HG03439 (cell line): ENCODE measurements around the gene AXIN1.
"Not testable (repeated sequence)": the region's sequence is repeated elsewhere in the genome, so short reads cannot be mapped to it uniquely, and the experiment has no call there.

ENCODE experiments used
- ATAC-seq: cut with Tn5 transposase; IDR thresholded peaks from one replicate; pipeline ENCODE4 v1.9.1; 2021; ENCODE audit warnings: mild to moderate bottlenecking, moderate library complexity; ENCODE audit not compliant: unreplicated experiment

Gene AXIN1

GRCh38 chr16:354971-355461 lies 2.5 kb upstream of the AXIN1 start:
- ATAC-seq: no peak

DNA sequence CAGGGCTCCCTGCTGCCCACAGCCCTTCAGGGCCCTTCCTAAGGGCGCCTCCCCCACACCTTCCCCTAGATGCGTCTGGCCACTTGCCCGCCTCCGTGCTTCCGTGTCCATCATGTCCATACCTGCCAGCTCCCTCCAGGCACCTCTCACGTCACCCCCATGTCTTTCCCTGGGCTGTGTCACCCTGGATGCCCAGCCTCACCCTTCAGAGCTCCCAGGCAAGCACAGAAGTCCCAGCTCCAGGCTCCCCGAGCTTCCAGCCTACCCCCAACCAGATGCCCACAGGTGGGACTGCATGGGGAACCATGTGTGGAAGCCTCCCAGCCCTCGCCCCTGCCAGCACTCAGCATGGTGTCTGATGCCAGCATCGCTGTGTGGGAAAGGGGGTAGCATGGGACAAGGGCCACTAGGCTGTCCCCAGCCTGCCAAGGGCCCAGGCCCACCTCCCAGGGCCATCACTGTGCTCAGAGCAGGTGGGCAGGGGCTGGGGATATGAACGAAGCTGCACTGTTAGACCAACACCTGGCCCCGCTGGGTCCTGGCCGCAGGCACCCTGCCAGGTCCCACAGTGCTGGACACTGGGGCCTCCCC lies 1.9 kb upstream of the AXIN1 start:
- ATAC-seq: no peak

GRCh38 chr16:353404-354290 lies 1.1 kb upstream of the AXIN1 start:
- ATAC-seq: peak; percentile 6

GRCh38 chr16:351804-352520 lies 561 bp downstream of the AXIN1 start:
- peak; percentile 28 for ATAC-seq

DNA sequence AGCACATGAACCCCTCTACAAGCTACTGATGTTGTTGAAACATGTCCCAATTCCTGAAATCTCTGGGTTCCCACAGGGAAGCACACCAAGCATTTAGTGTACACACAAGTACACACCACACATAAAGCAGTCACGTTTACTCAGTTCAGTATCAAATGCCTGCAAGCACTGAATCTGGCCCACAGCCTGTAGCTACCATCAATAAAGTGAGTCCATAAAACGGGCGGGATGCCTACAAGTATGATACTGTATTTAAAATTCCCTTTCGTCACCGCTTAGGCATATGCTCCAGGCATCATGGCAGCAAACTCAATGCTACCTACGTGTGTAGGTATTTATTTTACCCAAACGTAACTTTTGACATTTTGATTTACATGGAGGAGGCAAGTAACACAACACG lies 2.3 kb downstream of the AXIN1 start:
- ATAC-seq: no peak

DNA sequence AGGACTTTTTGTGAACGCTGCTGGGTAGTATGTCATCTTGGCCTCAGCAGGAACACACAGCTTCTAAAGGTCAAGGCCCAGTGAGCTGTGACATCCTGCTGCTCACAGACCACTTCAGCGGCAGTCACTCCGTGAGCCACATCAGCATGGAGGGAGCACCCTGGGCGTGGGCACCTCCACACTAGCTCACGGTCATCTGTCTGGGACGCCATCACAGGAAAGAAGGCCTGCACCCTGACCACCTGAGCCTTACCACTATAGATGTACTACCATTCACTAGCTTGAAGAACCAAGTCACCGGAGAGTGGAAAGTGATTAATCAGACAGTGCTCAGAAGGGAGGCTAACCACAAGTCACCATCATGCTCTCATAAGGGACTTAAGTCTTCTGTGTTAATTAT lies 3.3 kb downstream of the AXIN1 start:
- ATAC-seq: no peak

GRCh38 chr16:348495-348894 lies 4.0 kb downstream of the AXIN1 start:
- ATAC-seq: not testable (repeated sequence)

DNA sequence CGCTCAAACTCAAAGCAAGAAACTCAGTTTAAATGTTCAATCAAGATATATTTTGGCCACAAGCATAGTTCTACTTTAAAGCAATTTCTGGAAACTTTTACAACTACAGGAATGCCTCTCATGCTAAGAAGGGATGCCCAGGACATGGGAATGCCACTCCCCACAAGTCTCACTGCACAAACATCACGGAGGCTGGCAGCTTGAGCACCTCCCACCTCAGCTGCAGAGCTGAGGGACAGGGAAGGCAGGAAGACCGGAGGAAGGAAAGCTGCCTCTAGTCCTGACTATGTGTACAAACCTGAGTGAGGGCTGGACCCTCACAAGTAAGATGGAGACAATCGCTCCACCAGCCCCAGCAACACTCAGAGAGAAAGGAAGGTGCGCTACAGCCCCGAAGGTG lies 5.3 kb downstream of the AXIN1 start:
- no peak for ATAC-seq

- ATAC-seq: no peak
These were observed 5.9 kb downstream of the AXIN1 start for GRCh38 chr16:346587-346986.

DNA sequence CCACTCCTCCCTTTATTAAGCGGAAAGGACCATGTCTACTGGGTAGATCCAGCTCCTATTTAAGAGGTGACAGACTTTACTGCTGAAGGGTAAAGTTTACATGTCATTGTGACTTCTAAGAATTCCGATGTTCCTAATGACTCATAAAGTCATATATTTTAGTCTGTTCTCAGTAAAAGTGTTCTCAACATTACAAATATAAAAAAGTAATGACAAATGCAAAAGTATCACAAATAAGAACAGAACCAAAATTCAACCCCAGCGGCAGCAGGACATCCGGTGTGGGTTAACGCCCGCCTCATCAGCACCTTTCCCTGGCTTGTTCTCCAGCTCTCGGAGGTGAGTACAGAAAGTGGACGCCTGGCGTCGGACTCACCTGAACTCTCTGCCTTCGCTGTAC lies 6.8 kb downstream of the AXIN1 start:
- ATAC-seq: no peak

DNA sequence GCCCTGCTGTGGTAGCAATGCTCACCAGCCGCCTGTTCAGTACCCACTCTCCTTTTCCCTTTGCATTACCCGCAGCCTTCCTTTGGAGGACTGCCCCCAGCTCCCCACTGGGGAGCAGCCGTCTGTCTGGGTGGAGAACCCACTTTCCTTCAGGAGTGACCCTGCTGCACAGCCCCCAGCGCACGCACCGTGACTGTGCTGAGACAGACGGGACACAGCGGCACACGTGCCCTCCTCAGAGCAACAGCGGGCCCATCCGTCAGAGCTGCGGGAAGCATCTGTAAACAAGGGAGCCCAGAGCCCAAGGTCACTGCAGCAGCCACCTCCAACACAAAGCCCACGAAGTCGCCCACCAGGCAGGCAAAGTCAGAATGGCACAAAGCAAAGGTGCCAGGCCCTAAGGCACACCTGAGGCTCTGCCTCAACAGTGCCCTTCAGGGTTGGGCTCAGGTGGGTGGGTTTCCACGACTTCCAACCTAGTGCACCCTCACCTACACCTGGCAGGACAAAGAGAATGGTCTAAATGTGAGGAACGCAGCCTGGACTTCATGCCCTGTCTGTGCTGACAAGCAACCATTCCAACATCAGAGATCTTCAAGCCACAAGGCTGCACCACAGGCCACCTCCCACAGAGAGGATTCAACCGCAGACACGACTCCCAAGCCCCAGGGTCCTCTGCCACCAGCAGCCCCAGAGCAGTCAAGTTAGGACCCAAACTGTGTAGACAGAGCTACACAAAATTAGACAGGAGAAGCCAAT lies 9.9 kb downstream of the AXIN1 start:
- ATAC-seq: no peak

DNA sequence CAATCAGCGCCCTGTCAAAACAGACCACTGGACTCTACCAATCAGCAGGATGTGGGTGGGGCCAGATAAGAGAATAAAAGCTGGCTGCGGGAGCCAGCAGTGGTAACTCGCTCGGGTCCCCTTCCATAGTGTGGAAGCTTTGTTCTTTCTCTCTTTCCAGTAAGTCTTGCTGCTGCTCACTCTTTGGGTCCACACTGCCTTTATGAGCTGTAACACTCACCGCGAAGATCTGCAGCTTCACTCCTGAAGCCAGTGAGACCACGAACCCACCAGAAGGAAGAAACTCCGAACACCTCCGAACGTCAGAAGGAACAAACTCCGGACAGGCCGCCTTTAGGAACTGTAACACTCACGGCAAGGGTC lies 10.6 kb downstream of the AXIN1 start:
- ATAC-seq: not testable (repeated sequence)

DNA sequence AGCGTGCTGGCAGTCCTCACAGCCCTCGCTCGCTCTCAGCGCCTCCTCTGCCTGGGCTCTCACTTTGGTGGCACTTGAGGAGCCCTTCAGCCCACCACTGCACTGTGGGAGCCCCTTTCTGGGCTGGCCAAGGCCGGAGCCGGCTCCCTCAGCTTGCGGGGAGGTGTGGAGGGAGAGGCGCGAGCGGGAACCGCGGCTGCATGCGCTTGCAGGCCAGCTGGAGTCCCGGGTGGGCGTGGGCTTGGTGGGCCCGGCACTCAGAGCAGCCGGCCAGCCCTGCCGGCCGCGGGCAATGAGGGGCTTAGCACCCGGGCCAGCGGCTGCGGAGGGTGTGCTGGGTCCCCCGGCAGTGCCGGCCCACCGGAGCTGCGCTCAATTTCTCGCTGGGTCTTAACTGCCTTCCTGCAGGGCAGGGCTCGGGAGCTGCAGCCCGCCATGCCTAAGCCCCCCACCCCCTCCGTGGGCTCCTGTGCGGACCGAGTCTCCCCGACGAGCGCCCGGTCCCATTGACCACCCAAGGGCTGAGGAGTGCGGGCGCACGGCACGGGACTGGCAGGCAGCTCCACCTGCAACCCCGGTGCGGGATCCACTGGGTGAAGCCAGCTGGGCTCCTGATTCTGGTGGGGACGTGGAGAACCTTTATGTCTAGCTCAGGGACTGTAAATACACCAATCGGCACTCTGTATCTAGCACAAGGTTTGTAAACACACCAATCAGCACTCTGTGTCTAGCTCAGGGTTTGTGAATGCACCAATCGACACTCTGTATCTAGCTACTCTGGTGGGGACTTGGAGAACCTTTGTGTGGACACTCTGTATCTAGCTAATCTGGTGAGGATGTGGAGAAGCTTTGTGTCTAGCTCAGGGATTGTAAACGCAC lies 11.2 kb downstream of the AXIN1 start:
- ATAC-seq: not testable (repeated sequence)

DNA sequence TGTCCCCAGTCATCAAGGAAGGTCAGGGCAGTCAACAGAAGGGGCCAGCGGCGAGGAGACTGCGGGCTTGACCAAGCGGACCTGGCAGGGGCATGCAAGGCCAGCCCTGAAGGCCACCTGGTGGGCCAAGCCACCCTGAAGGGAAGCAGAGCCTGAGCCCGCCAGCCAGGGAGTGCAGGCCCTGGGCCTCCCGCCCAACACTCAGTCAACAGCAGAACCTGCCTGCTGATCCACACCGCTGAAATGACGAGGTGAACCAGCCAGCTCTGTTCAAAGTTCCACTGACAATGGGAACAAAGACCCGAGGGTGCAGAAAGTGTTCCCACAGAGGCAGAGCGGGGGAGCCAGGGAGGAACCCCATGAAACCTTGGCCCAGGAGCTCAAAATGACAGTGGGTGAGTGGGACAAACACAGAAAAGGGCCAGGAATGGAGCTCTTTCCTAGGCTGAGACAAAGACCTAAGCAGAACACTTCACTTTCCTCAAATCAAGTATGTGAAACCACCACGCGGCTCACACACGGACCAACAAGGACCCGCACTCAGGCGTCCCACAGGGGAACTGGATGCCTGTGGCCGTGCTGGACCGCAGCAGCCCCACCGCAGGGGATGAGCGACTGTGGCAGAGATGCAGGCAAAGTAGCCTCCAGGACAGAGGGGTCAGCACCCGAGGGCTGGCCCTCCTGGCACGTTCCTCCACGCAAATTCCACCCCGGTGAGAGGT lies 12.0 kb downstream of the AXIN1 start:
- no peak for ATAC-seq

GRCh38 chr16:339680-340079 lies 12.8 kb downstream of the AXIN1 start:
- no peak for ATAC-seq

GRCh38 chr16:337975-338575 lies 14.4 kb downstream of the AXIN1 start:
- ATAC-seq: no peak

- no peak for ATAC-seq
These were observed 15.1 kb downstream of the AXIN1 start for GRCh38 chr16:337437-337836.

DNA sequence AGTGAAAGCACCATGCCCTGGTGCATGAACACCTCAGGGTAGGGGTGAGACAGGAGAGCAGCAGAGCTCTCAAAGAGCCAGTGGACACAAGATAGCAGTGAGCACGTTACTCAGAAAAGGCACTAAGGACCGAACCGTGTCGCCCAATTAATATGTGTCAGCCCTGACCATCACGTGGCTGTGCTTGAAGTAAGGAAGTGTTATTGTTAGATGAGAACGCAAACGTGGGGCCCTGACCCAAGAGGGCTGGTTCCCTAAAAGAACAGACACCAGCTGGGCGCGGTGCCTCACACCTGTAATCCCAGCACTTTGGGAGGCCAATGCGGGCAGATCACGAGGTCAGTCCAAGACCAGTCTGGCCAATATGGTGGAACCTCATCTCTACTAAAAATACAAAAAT lies 16.3 kb downstream of the AXIN1 start:
- ATAC-seq: no peak
